K562 (cell line): ENCODE results near the gene SLC5A10.

ENCODE experiments used
- BHLHE40 ChIP-seq: IDR thresholded peaks from 2 replicates; pipeline ENCODE4 v1.6.1; 2011; ENCODE audit warnings: low read length, improper control_type of control experiment
- CTCF ChIP-seq, 3 experiments: IDR thresholded peaks in 2 of 3; conservative IDR thresholded peaks in 1 of 3; 2 replicates each; pipeline ENCODE4 v1.5.1; 2011 to 2012; ENCODE audit warnings: low read length in 3 of 3, mild to moderate bottlenecking in 3 of 3, control low read depth in 2 of 3, improper control_type of control experiment in 1 of 3, inconsistent platforms in 1 of 3, low read depth in 1 of 3, mixed read lengths in 1 of 3, moderate library complexity in 1 of 3; ENCODE audit not compliant: insufficient read depth in 2 of 3
- ELF4 ChIP-seq: fragments of 450-650 bp; formaldehyde crosslinking; IDR thresholded peaks from 2 replicates; pipeline ENCODE4 v1.4.0; 2022; ENCODE audit warnings: missing genetic modification characterization
- HSF4 ChIP-seq: fragments of 250-450 bp; sonication (Bioruptor Pico); IDR thresholded peaks from 2 replicates; pipeline ENCODE4 v2.1.2; 2022; ENCODE audit warnings: mild to moderate bottlenecking, moderate library complexity, borderline replicate concordance
- MAFK ChIP-seq: IDR thresholded peaks from 2 replicates; pipeline ENCODE4 v1.6.1; 2011; ENCODE audit warnings: low read length, improper control_type of control experiment
- POLR2A ChIP-seq: fragments of 450-650 bp; conservative IDR thresholded peaks from 2 replicates; pipeline ENCODE4 v1.6.1; 2016
- ZFX ChIP-seq: sonication (generic); formaldehyde crosslinking; IDR thresholded peaks from 2 replicates; pipeline ENCODE4 v1.8.0; 2022; ENCODE audit warnings: mild to moderate bottlenecking, missing genetic modification reagents, moderate library complexity
- ZNF274 ChIP-seq: IDR thresholded peaks from 2 replicates; pipeline ENCODE4 v1.6.1; 2011; ENCODE audit warnings: low read depth, mild to moderate bottlenecking, low read length, moderate library complexity, borderline replicate concordance
- ZNF445 ChIP-seq: fragments of 250-450 bp; sonication (Bioruptor Pico); IDR thresholded peaks from 2 replicates; pipeline ENCODE4 v1.4.0; 2020; ENCODE audit warnings: low read depth, mild to moderate bottlenecking, moderate library complexity
- ZNF764 ChIP-seq: fragments of 250-450 bp; sonication (Bioruptor Pico); IDR thresholded peaks from 2 replicates; pipeline ENCODE4 v1.4.0; 2020; ENCODE audit warnings: low read depth, mild to moderate bottlenecking, moderate library complexity
- ZSCAN29 ChIP-seq: fragments of 450-650 bp; IDR thresholded peaks from 2 replicates; pipeline ENCODE4 v1.6.1; 2017
- TF ChIP-seq, protein P1 (sequence below): sonication (generic); formaldehyde crosslinking; IDR thresholded peaks from 2 replicates; pipeline ENCODE4 v1.8.1; 2023; ENCODE audit warnings: mild to moderate bottlenecking, missing genetic modification reagents

DNA sequence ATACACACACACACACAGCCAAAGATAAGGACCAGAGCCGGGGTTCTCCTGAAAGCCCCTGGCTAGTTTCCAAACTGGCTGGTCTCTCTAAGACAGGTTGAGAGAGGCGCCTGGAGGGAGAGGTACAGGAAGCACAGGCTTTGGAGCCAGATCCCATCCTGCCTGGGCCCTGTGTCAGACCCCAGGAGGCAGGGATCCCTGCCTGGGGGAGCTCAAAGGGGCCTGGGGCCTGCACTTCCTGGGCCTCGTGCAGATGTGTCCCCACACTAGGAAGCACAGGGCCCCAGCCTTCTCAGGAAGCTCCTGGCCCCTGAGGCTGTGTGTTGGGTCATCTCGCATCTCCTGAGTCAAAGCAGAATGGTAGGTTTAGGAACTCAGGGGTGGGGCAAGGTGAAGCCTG, 16.0 kb downstream of the SLC5A10 start:
- TF ChIP-seq ZNF274: no peak
- no peak for TF ChIP-seq POLR2A
- no peak for TF ChIP-seq BHLHE40
- TF ChIP-seq, protein P1, sequence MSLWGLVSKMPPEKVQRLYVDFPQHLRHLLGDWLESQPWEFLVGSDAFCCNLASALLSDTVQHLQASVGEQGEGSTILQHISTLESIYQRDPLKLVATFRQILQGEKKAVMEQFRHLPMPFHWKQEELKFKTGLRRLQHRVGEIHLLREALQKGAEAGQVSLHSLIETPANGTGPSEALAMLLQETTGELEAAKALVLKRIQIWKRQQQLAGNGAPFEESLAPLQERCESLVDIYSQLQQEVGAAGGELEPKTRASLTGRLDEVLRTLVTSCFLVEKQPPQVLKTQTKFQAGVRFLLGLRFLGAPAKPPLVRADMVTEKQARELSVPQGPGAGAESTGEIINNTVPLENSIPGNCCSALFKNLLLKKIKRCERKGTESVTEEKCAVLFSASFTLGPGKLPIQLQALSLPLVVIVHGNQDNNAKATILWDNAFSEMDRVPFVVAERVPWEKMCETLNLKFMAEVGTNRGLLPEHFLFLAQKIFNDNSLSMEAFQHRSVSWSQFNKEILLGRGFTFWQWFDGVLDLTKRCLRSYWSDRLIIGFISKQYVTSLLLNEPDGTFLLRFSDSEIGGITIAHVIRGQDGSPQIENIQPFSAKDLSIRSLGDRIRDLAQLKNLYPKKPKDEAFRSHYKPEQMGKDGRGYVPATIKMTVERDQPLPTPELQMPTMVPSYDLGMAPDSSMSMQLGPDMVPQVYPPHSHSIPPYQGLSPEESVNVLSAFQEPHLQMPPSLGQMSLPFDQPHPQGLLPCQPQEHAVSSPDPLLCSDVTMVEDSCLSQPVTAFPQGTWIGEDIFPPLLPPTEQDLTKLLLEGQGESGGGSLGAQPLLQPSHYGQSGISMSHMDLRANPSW (CRISPR knock-in tag): no peak
- no peak for TF ChIP-seq HSF4 (CRISPR knock-in tag)
- no peak for TF ChIP-seq CTCF (IDR thresholded peaks at IDR 0.05 in 2 of 3, conservative IDR thresholded peaks at IDR 0.05 in 1 of 3; ENCODE audit: insufficient read depth in 2 of 3, low read depth in 1 of 3, low read length in 3 of 3)
- TF ChIP-seq ZSCAN29: no peak
- TF ChIP-seq ZNF764 (CRISPR knock-in tag): no peak
- no peak for TF ChIP-seq ELF4 (CRISPR knock-in tag)
- TF ChIP-seq ZFX (CRISPR knock-in tag): no peak
- no peak for TF ChIP-seq ZNF445 (CRISPR knock-in tag)
- TF ChIP-seq MAFK: no peak
